Ecto neural progenitor cell (in vitro differentiated cells): Measurements from ENCODE around the gene DTNB.
A peak's percentile ranks its signal among the peaks of the same experiment; 100 is the strongest.
"Not testable (repeated sequence)": the region's sequence is repeated elsewhere in the genome, so short reads cannot be mapped to it uniquely, and the experiment has no call there.

ENCODE experiments used
- DNase-seq: peaks from one replicate; pipeline ENCODE4 v3.0.0-alpha.2; 2018; ENCODE audit warnings: low spot score

DTNB gene

DNA sequence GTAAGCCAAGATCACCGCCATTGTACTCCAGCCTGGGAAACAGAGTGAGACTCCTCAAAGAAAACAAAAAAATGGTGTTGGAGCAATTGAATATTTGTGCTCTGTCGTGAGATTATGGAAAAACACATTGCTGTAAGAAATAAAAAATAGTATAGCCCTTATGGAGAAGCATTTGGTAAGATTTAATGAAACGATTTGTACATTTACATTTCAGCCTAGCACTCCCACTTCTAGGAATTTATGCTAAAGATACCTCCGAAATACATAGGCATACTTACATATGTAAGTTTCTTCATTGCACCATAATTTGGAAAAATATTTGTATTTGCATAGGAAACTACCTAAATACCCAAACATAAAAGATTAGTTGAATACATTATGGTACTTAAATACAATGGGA, 8.7 kb upstream of the DTNB start:
- DNase-seq: no peak

DNA sequence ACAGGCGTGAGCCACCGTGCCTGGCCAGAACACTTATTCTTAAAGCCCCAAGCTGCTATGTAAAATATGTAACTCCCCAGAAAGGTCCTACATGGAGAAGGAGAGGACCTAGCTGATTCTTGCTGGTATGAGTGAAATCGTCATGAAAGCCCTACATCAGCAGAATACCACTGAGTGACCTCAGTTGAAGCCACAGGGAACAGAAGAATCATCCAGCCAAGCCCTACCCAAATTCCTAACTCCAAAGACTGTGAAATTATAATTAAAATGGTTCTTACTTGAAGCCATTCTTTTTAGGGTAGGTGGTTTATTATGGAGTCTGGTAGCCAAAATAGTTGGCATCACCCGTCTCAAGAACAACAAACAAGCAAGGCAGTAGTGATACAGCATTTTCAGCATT, 4.5 kb upstream of the DTNB start:
- no peak for DNase-seq

DNA sequence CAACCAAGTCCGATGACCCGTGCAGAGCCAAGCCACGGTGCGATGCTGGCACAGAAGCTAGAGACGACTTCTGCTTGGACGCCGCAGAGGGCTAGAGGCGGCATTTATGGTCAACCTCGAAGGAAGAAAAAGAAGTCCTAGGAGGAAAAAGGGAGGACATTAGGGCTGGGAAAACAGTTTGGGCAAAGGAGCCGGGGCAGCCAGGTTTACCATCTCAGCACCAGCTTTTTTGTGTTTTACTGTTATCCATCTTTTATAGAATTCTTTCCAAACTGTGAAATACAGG, 643 bp upstream of the DTNB start:
- no peak for DNase-seq

DNA sequence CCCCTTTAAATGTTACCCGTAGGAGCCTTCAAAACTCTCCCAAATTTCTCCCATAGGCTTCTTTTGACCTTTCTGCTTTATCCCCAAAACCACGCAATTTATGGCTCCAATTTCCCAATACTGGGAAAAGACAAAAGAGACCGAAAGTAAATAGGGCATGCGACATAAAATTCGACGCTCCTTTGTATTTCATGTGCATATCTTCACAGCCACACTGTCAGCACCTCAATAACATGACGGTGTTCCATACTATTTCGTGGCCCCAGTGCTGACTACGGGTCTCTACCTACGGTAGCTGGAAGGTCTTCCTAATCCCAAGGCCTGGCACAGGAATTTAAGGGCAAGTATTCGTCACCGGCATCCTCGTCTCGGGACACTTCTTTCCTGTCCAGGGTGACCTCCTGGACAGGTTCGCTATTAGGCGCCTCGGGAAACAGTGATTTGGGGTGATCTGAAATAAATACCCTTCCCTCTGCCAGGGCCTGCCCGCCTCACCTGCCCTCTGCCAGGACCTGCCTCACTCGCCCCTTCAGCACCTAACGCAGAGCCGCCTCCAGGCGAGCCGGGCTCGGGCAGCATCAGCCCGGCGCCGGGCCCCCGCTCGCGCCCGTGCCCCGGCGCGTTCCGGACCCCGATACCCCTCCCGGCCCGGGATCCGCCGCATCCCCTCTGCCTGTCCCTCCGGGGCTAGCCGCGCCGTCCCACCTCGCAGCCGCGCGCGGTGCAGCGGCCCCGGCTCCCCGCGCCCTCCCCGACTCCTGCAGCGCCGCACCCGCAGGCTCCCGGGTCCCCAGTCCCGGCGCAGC, 680 bp downstream of the DTNB start:
- DNase-seq: peak; percentile 79

DNA sequence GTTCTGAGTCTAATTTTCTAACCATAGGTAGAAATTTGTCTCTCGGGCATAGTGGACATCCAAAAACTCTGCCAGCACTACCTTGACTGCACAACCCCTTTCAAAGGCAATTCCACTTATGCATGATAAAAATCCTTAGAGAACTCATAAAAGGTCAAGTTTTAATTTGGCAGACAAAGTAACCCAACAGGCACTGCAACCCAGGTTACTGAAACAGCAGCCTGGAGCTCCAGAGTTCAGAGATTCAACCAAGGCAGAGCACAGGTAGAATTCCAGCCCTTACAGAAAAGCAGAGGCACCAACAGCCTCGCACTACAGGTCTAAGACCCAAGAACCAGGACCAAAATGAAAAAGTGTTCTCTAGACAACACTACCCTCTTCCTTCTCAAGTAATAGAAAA, 1.8 kb downstream of the DTNB start:
- DNase-seq: no peak

DNA sequence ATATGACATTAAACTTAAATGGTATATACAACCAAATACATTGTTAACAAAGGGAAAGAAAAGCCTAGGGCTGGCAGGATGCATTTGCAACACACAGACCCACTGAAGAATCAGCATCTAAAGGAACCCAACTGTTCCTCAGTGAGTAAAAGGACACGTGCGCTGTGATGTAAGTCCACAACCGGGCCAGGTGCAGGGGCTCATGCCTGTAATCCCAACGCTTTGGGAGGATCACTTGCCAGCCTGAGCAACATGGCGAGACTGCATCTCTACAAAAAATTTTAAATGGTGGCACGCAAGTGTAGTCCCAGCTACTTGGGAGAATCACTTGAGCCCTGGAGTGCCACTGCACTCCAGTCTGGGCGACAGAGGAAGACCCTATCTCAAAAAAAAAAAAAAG, 3.9 kb downstream of the DTNB start:
- no peak for DNase-seq

DNA sequence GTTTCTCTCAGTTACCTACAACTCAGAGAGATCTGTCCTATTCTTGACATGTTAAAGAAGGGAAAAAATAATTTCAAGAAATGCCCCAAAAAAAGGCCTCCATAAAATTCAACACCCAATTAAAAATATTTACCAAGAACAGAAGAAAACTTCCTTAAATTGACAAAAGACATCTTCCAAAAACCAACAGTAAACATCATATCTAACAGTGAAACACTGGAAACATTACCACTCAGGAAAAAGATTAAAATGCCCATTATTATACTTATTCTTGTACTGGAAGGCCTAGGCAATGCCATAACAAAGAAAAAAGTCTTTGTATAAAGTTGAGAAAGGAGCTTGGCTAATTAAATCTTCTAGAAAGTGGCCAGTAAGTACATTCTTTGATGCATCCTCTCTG, 7.2 kb downstream of the DTNB start:
- DNase-seq: no peak

GRCh38 chr2:25665429-25665828, 7.9 kb downstream of the DTNB start:
- DNase-seq: not testable (repeated sequence)

DNA sequence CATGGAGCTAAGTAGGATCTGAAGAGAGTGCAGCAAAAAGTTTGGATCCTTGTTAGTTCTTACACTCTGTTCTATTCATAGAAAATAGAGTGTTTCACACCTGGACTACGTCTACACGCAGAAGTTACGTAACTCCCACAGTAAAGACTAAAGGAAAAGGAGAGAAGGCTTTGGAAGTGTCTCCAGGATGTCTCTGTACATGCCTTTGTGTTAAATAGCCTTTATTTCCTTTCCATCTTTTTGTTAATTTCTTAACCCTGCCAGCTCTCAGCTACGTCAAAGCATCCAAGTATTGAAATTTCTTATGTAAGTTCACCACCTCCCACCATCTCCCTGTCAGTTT, 8.4 kb downstream of the DTNB start:
- DNase-seq: no peak

DNA sequence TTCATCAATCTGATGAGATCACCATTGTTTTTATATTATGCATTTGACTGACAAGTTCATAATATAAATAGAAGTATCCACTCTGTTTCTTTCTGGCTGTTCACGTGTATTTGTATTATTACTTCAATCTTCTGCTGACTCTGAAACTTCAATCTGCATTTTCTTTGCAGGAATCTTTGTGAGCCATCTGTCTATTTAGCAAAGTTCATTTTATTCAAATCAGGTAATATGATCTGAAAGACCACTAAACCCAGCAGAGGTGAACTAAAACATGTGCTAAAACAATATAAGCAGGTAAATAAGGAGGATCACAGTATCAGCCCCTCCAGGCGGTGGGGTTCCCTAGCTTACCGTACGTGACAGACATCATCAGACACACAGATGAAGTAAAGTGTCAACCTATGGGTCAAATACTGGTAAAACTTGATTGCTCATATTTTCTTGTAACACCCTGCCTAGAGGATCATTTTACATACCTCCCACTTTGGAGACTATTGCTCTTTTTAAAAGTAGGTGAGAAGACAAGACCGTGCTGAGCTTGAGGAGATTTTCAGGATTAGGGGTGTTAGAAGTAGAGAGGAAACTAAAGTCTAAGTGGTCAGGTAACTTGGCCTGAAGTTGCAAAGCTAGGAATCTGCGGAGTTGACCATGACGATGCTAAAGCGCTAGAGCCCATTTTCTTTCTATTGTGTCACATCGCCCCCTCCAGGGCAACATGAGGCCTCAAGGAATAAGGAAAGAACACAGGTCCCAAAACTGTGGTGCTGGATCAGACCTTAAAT, 9.0 kb downstream of the DTNB start:
- DNase-seq: peak; percentile 68

GRCh38 chr2:25655316-25655715, 18.1 kb downstream of the DTNB start:
- DNase-seq: no peak

DNA sequence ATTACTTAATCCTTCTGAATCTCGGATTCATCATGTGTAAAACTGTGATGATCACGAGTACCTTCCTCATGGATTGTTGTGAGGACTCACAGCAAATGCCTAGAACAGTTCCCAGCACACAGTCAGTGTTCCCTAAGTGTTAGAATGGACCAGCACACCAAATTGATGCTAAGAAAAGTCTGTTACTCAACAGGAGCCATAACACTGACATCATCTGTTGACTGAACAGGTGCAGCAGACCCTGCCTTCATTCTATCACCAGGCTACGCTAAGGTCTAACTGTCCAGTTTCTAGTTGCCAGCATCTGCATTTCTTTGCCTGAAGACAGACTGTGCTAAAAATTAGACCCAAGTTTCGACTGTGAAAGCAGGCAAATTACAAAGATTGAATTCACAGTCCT, 18.6 kb downstream of the DTNB start:
- no peak for DNase-seq

GRCh38 chr2:25651782-25652455, 21.5 kb downstream of the DTNB start:
- DNase-seq: no peak

- no peak for DNase-seq
Observed at GRCh38 chr2:25651066-25651465, 22.3 kb downstream of the DTNB start.

GRCh38 chr2:25650256-25650655, 23.1 kb downstream of the DTNB start:
- no peak for DNase-seq

GRCh38 chr2:25649786-25650185, 23.6 kb downstream of the DTNB start:
- no peak for DNase-seq

DNA sequence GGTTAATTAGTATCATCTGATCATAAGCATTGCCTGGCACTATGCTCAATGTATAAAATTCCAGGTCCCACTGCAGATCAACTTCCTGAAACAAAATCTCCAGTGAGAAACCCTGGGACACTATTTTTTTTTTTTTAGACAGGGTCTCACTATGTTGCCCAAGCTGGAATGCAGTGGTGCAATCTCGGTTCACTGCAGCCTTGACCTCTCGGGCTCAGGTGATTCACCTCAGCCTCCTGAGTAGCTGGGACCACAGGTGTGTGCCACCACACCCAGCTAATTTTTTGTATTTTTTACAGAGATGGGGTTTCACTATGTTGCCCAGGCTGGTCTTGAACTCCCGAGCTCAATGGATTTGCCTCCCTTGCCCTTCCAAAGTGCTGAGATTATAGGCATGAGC, 31.1 kb downstream of the DTNB start:
- no peak for DNase-seq

DNA sequence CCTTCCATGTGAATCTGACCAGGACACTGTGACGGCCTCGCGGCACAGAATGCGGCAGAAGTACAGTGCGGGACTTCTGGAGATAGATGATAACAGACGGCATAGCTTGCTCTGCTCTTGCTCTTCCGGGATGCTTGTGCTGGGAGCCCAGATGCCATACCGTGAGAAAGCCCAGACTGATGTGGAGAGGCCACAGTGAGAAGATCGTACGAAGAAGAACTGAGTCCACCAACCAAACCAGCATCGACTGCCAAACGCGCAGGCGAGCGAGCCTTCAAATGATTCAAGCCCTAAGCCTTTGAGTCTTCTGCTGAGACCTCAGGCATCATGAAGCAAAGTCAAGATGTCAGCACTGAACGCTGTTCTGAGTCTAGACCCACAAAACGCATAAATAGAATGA, 33.7 kb downstream of the DTNB start:
- no peak for DNase-seq

DNA sequence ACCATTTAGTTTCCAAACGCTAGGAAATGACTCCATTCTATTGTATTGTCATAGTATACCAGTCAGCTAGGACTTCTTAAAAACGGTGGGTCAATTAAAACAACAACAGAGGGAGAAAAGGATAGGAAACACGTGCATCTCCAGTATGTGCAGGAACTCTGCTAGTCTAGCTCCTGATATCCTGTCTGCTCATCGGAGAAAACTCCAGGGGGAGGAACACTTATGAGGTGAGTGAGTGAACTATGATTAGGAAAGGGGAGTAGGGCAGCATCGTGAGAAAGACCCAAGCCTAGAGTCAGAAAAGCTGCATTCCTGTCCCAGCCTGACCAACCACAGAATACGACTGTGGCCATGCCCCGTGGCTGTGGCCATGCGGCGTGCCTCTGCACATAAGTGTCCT, 34.2 kb downstream of the DTNB start:
- DNase-seq: no peak

GRCh38 chr2:25635797-25636196, 37.6 kb downstream of the DTNB start:
- DNase-seq: no peak

DNA sequence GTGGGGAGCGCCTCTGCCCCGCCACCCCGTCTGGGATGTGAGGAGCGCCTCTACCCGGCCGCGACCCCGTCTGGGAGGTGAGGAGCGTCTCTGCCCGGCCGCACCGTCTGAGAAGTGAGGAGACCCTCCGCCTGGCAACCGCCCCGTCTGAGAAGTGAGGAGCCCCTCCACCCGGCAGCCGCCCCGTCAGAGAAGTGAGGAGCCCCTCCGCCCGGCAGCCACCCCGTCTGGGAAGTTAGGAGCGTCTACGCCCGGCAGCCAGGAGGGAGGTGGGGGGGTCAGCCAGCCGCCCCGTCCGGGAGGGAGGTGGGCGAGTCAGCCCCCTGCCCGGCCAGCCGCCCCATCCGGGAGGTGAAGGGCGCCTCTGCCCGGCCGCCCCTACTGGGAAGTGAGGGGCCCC, 39.6 kb downstream of the DTNB start:
- DNase-seq: not testable (repeated sequence)

- DNase-seq: no peak
Observed at GRCh38 chr2:25632396-25632795, 41.0 kb downstream of the DTNB start.

DNA sequence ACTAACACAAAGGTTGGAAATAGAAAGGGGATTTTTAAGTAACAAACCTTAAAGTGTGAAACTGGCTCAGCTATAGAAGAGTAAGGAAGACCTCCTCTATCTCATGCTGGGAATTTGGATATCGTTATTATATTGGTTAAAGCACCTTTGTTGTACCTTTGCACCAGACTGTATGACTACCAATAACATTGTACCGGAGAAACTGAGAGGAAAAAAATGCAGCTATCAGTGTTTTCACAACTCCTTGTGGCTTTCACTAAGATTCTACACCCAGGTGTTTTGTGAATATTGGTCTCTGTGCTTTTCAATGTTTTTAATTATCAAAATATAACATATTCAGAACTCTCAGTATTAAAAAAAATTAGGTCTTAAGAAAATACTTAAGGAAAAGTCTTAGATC, 48.7 kb downstream of the DTNB start:
- DNase-seq: no peak
